SK-N-SH treated with all-trans-retinoic acid at 6 μM for 48 hours (cell line): ENCODE measurements around the gene SEMA4A.

Experiments used
- ATAC-seq: fragments of 200-7000 bp; cut with Tn5 transposase; 3 replicates; pipeline ENCODE4 v1.9.1; 2020; ENCODE audit warnings: mild to moderate bottlenecking, moderate library complexity
- ARNTL ChIP-seq: fragments of 450-650 bp; formaldehyde crosslinking; IDR thresholded peaks from 2 replicates; pipeline ENCODE4 v1.5.0; 2020; ENCODE audit warnings: low read depth, mild to moderate bottlenecking, moderate library complexity, borderline replicate concordance
- CSDC2 ChIP-seq: fragments of 250-450 bp; sonication (Bioruptor Pico); IDR thresholded peaks from 2 replicates; pipeline ENCODE4 v1.5.0; 2020; ENCODE audit warnings: mild to moderate bottlenecking, moderate library complexity
- ESRRG ChIP-seq: fragments of 250-450 bp; sonication (Bioruptor Pico); IDR thresholded peaks from 2 replicates; pipeline ENCODE4 v1.6.1; 2021; ENCODE audit warnings: mild to moderate bottlenecking
- GLIS3 ChIP-seq: fragments of 250-450 bp; sonication (Bioruptor Pico); IDR thresholded peaks from 2 replicates; pipeline ENCODE4 v1.5.0; 2020; ENCODE audit warnings: mild to moderate bottlenecking, moderate library complexity
- PATZ1 ChIP-seq: fragments of 250-450 bp; sonication (Bioruptor Pico); IDR thresholded peaks from 2 replicates; pipeline ENCODE4 v1.8.0; 2020; ENCODE audit warnings: mild to moderate bottlenecking, moderate library complexity, borderline replicate concordance
- POU6F1 ChIP-seq: fragments of 250-450 bp; sonication (Bioruptor Pico); IDR thresholded peaks from 2 replicates; pipeline ENCODE4 v1.8.0; 2021; ENCODE audit warnings: low read depth, mild to moderate bottlenecking, moderate library complexity, borderline replicate concordance
- PPARA ChIP-seq: fragments of 250-450 bp; sonication (Bioruptor Pico); IDR thresholded peaks from 2 replicates; pipeline ENCODE4 v1.5.0; 2020; ENCODE audit warnings: mild to moderate bottlenecking, borderline replicate concordance
- RARB ChIP-seq: fragments of 250-450 bp; sonication (Bioruptor Pico); IDR thresholded peaks from 2 replicates; pipeline ENCODE4 v1.8.0; 2021; ENCODE audit warnings: mild to moderate bottlenecking, moderate library complexity
- SNAI2 ChIP-seq: fragments of 250-450 bp; sonication (Bioruptor Pico); IDR thresholded peaks from 2 replicates; pipeline ENCODE4 v1.5.0; 2020; ENCODE audit warnings: mild to moderate bottlenecking, moderate library complexity
- TCF4 ChIP-seq: fragments of 250-450 bp; sonication (Bioruptor Pico); IDR thresholded peaks from 2 replicates; pipeline ENCODE4 v1.8.0; 2021; ENCODE audit warnings: mild to moderate bottlenecking, moderate library complexity, borderline replicate concordance
- TOX ChIP-seq: fragments of 250-450 bp; sonication (Bioruptor Pico); IDR thresholded peaks from 2 replicates; pipeline ENCODE4 v1.8.0; 2021; ENCODE audit warnings: mild to moderate bottlenecking, moderate library complexity, borderline replicate concordance
- TSHZ2 ChIP-seq: fragments of 250-450 bp; sonication (Bioruptor Pico); IDR thresholded peaks from 2 replicates; pipeline ENCODE4 v1.5.0; 2020; ENCODE audit warnings: mild to moderate bottlenecking, moderate library complexity
- ZC3H10 ChIP-seq: fragments of 250-450 bp; sonication (Bioruptor Pico); IDR thresholded peaks from 2 replicates; pipeline ENCODE4 v1.5.1; 2021; ENCODE audit warnings: mild to moderate bottlenecking, moderate library complexity
- ZFP3 ChIP-seq: fragments of 250-450 bp; sonication (Bioruptor Pico); IDR thresholded peaks from 2 replicates; pipeline ENCODE4 v1.5.0; 2020; ENCODE audit warnings: mild to moderate bottlenecking, moderate library complexity
- ZNF565 ChIP-seq: fragments of 450-650 bp; formaldehyde crosslinking; conservative IDR thresholded peaks from 2 replicates; pipeline ENCODE4 v1.5.0; 2020; ENCODE audit warnings: low read depth, mild to moderate bottlenecking, moderate library complexity
- ZNF70 ChIP-seq: fragments of 450-650 bp; formaldehyde crosslinking; IDR thresholded peaks from 2 replicates; pipeline ENCODE4 v1.5.0; 2020; ENCODE audit warnings: mild to moderate bottlenecking, moderate library complexity
- ZNF8 ChIP-seq: fragments of 450-650 bp; formaldehyde crosslinking; IDR thresholded peaks from 2 replicates; pipeline ENCODE4 v1.5.0; 2020; ENCODE audit warnings: mild to moderate bottlenecking, moderate library complexity

The SEMA4A gene

GRCh38 chr1:156165083-156165482 lies 11.7 kb downstream of the SEMA4A start:
- ATAC-seq: no peak
- no peak for TF ChIP-seq TOX

- TF ChIP-seq RARB (CRISPR knock-in tag) (no peak), ZFP3 (CRISPR knock-in tag) (no peak), TCF4 (CRISPR knock-in tag) (no peak), CSDC2 (no peak), PATZ1 (CRISPR knock-in tag) (no peak)
- TF ChIP-seq, all 23 proteins: peak for 0
- ATAC-seq: no peak
These were observed 14.2 kb downstream of the SEMA4A start for GRCh38 chr1:156167536-156167935.

- no peak for ATAC-seq
- TF ChIP-seq ESRRG (CRISPR knock-in tag) (no peak), PPARA (no peak), GLIS3 (CRISPR knock-in tag) (no peak), RARB (CRISPR knock-in tag) (no peak), ZC3H10 (CRISPR knock-in tag) (no peak), PATZ1 (CRISPR knock-in tag) (no peak), ZFP3 (CRISPR knock-in tag) (no peak), POU6F1 (CRISPR knock-in tag) (no peak)
These were observed 19.5 kb downstream of the SEMA4A start for GRCh38 chr1:156172696-156173470.

GRCh38 chr1:156176610-156177210 lies 23.3 kb downstream of the SEMA4A start:
- no peak; the same call in 2 of the 3 replicates for ATAC-seq
- TF ChIP-seq ZNF70 (CRISPR knock-in tag) (no peak), CSDC2 (no peak), ZNF8 (no peak), PPARA (no peak), TSHZ2 (no peak), GLIS3 (CRISPR knock-in tag) (no peak), ZNF565 (CRISPR knock-in tag) (no peak), ZC3H10 (CRISPR knock-in tag) (no peak), SNAI2 (no peak), ARNTL (CRISPR knock-in tag) (no peak), RARB (CRISPR knock-in tag) (no peak), ZFP3 (CRISPR knock-in tag) (no peak)
